ENCODE measurements around the gene GCDH. TPM values are rescaled to one million over a fixed set of nuclear protein-coding genes. Genes with fewer than 3 reads are reported as not detected.
"Not testable (repeated sequence)": the region's sequence is repeated elsewhere in the genome, so short reads cannot be mapped to it uniquely, and the experiment has no call there.

GCDH gene
- total RNA-seq, 1 experiment from 2014 or later, result 53.2 TPM

DNA sequence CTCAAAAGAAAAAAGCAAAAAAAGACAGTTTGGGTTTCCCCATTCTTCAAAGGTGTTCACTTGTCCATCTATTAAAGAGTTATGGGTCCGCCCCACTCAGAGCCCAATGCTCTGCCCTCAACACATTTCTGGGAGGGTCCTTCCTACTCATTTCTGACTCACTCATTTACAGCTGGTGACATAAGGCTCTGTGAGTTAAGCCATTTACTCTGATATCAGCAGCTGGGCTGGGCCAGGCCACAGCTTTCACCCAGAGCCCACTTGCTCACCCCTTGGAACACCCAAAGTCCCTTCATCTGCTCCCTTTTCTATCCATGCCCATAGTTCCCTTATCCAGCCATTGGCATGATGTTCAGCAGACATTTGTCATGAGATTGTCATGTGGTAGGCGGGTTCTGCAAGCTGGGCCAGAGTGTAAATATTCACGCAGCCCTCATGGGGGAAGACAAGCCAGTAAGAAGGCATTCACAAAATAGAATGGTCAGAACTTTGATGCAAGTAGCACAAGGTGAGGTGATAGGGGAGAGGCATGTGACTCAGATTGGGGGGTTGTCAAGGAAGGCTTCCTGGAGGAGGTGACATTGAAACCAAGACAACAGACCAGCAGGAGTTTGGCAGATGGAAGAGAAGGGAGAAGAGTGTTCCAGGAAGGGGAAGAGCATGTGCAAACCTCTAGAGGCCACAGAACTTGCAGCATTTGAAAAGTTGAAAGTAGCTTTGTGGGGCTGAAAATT lies 46.8 kb upstream of the GCDH start:
- H3K79me1 ChIP-seq (ENCODE audit: insufficient read depth, low read depth, low read length, poor library complexity, severe bottlenecking), result no peaks in the 10 kb centered on the region
- Mint-ChIP-seq H3K9me3 (no peaks in the 10 kb centered on the region), H3K27me3 (ENCODE audit: low read depth) (peaks cover 12% of the 10 kb centered on the region), H3K27ac (no peak overlapping the region), H3K4me3 (no peak overlapping the region), H3K4me1 (peaks cover 25 to 27% of the 10 kb centered on the region in 2 experiments), H3K36me3 (ENCODE audit: insufficient read depth in 1 of 3, low read depth in 3 of 3) (peaks cover 10 to 15% (median 10%) of the 10 kb centered on the region in 3 experiments)
- H3K4me1 ChIP-seq (ENCODE audit: insufficient read depth, low read length), result 0 out of 2 replicates have a peak, but pooled peaks cover 2% of the 10 kb centered on the region
- no peak overlapping the region for H2AK5ac ChIP-seq (ENCODE audit: insufficient read length, low read length)
- no peak overlapping the region for H3K56ac ChIP-seq (ENCODE audit: insufficient read length, low read depth, low read length)
- H4K91ac ChIP-seq (ENCODE audit: insufficient read length, low read depth, low read length), result no peak overlapping the region
- WGBS (ENCODE audit: extremely low coverage, insufficient read length, low lambda C conversion rate), result no CpG with 5 or more reads among the region's 3 CpGs
- H4K8ac ChIP-seq (replicated peaks; ENCODE audit: insufficient read length, low read depth, low read length), result no peak overlapping the region
- H2BK12ac ChIP-seq (ENCODE audit: insufficient read length, low read depth, low read length), result no peak overlapping the region
- no peak overlapping the region for H2AFZ ChIP-seq (ENCODE audit: low read length)
- H4K20me1 ChIP-seq (ENCODE audit: control insufficient read depth, insufficient read depth, insufficient read length), result no peaks in the 10 kb centered on the region
- H2BK15ac ChIP-seq (ENCODE audit: low read depth, low read length), result no peak overlapping the region
- no peak overlapping the region for H2BK20ac ChIP-seq (ENCODE audit: low read depth, low read length, poor library complexity, severe bottlenecking)
- H3K79me2 ChIP-seq (ENCODE audit: insufficient read depth, low read length), result no peaks in the 10 kb centered on the region
- no peaks in the 10 kb centered on the region for H3K27me3 ChIP-seq (ENCODE audit: insufficient read depth, low read length)
- no peak overlapping the region for H3K18ac ChIP-seq (ENCODE audit: insufficient read length, low read depth, low read length)
- no peak overlapping the region for H4K5ac ChIP-seq (ENCODE audit: insufficient read length, low read depth, low read length)
- H3K9me3 ChIP-seq (ENCODE audit: control insufficient read depth, low read depth, low read length), result no peaks in the 10 kb centered on the region
- H3K4ac ChIP-seq (ENCODE audit: low read depth, low read length), result no peak overlapping the region
- H3K9ac ChIP-seq (ENCODE audit: extremely low read depth, insufficient read length, low read length), result no peak overlapping the region
- H3K23ac ChIP-seq (ENCODE audit: insufficient read length, low read depth, low read length), result no peak overlapping the region
- H3K14ac ChIP-seq (ENCODE audit: insufficient read depth, low read length), result no peak overlapping the region
- H3T11ph ChIP-seq (ENCODE audit: low read length), result no peak overlapping the region
- TF ChIP-seq CTCF (conservative IDR thresholded peaks at IDR 0.05), result no peak
- no peak overlapping the region for H2BK5ac ChIP-seq (ENCODE audit: insufficient read length, low read length)
- H3K4me2 ChIP-seq (ENCODE audit: insufficient read depth, insufficient read length, low read length), result no peak overlapping the region
- H3K23me2 ChIP-seq (ENCODE audit: insufficient read length, low read depth, low read length, poor library complexity, severe bottlenecking), result no peaks in the 10 kb centered on the region
- H2BK120ac ChIP-seq (ENCODE audit: low read depth, low read length, poor library complexity, severe bottlenecking), result no peak overlapping the region
- H3K27ac ChIP-seq (ENCODE audit: insufficient read length, low read depth, low read length), result no peak overlapping the region
- DNase-seq, result no peak

DNA sequence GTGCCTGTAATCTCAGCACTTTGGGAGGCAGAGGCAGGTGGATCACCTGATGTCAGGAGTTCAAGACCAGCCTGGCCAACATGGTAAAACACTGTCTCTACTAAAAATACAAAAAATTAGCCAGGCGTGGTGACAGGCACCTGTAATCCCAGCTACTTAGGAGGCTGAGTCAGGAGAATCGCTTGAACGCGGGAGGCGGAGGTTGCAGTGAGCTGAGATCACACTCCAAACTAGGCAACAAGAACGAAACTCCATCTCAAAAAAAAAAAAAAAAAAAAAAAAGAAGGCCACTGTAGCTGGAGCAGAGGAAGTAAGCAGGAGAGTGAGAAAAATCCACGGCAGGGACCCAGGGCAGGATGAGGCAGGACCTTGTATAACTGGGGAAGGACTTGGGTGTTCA lies 44.3 kb upstream of the GCDH start:
- peaks cover 11% of the 10 kb centered on the region for H3K27me3 Mint-ChIP-seq (ENCODE audit: low read depth)
- not testable (repeated sequence) for H3K9ac ChIP-seq (ENCODE audit: extremely low read depth, insufficient read length, low read length); H2BK15ac ChIP-seq (ENCODE audit: low read depth, low read length); H3K23ac ChIP-seq (ENCODE audit: insufficient read length, low read depth, low read length); H3K14ac ChIP-seq (ENCODE audit: insufficient read depth, low read length); H3T11ph ChIP-seq (ENCODE audit: low read length); H3K9me3 ChIP-seq (ENCODE audit: control insufficient read depth, low read depth, low read length); H2BK20ac ChIP-seq (ENCODE audit: low read depth, low read length, poor library complexity, severe bottlenecking); H4K91ac ChIP-seq (ENCODE audit: insufficient read length, low read depth, low read length); H3K27ac Mint-ChIP-seq; H2AFZ ChIP-seq (ENCODE audit: low read length); H3K27ac ChIP-seq (ENCODE audit: insufficient read length, low read depth, low read length); H2BK120ac ChIP-seq (ENCODE audit: low read depth, low read length, poor library complexity, severe bottlenecking); H4K5ac ChIP-seq (ENCODE audit: insufficient read length, low read depth, low read length); DNase-seq; H3K79me1 ChIP-seq (ENCODE audit: insufficient read depth, low read depth, low read length, poor library complexity, severe bottlenecking); H3K79me2 ChIP-seq (ENCODE audit: insufficient read depth, low read length); H3K56ac ChIP-seq (ENCODE audit: insufficient read length, low read depth, low read length); H3K27me3 ChIP-seq (ENCODE audit: insufficient read depth, low read length); H3K4me3 Mint-ChIP-seq; H3K4me1 ChIP-seq (ENCODE audit: insufficient read depth, low read length); H4K20me1 ChIP-seq (ENCODE audit: control insufficient read depth, insufficient read depth, insufficient read length); H2BK5ac ChIP-seq (ENCODE audit: insufficient read length, low read length); H4K8ac ChIP-seq (replicated peaks; ENCODE audit: insufficient read length, low read depth, low read length); H3K23me2 ChIP-seq (ENCODE audit: insufficient read length, low read depth, low read length, poor library complexity, severe bottlenecking); H3K9me3 Mint-ChIP-seq; H3K4me2 ChIP-seq (ENCODE audit: insufficient read depth, insufficient read length, low read length); H2BK12ac ChIP-seq (ENCODE audit: insufficient read length, low read depth, low read length); H3K18ac ChIP-seq (ENCODE audit: insufficient read length, low read depth, low read length); H3K4ac ChIP-seq (ENCODE audit: low read depth, low read length); H2AK5ac ChIP-seq (ENCODE audit: insufficient read length, low read length)
- H3K36me3 Mint-ChIP-seq (ENCODE audit: insufficient read depth in 1 of 3, low read depth in 3 of 3), result peaks cover 10 to 15% (median 10%) of the 10 kb centered on the region in 3 experiments
- WGBS (ENCODE audit: extremely low coverage, insufficient read length, low lambda C conversion rate), result no CpG with 5 or more reads among the region's 7 CpGs
- peaks cover 10 to 11% of the 10 kb centered on the region in 2 experiments for H3K4me1 Mint-ChIP-seq

Data from H9 (cell line).